Natural killer cell (primary cell): ENCODE results near the gene ERBB4. TPM values are rescaled to one million over a fixed set of nuclear protein-coding genes. Genes with fewer than 3 reads are reported as not detected.

Experiments used
- ATAC-seq, 3 donors: fragments of 150-1000 bp in 2 of 3; fragments of 200-7000 bp in 1 of 3; cut with Tn5 transposase; 1 replicate in 1 of 3; 2 replicates in 2 of 3; pipeline ENCODE4 v1.10.0; 2021; ENCODE audit warnings: mild to moderate bottlenecking in 2 of 3, moderate library complexity in 2 of 3
- DNase-seq, 2 donors: peaks; one replicate each; pipeline versions ENCODE4 v3.0.0 to v3.0.0-alpha.2; 2013 to 2021; ENCODE audit warnings: mixed read lengths in 1 of 2
- H3K27ac ChIP-seq: one replicate; pipeline ENCODE4 v1.5.1; 2013; ENCODE audit warnings: mild to moderate bottlenecking, low read length
- H3K27me3 ChIP-seq: one replicate; pipeline ENCODE4 v1.6.1; 2013; ENCODE audit warnings: low read length; ENCODE audit not compliant: control insufficient read depth, insufficient read depth
- H3K36me3 ChIP-seq: one replicate; pipeline ENCODE4 v1.6.1; 2013; ENCODE audit warnings: low read length; ENCODE audit not compliant: control insufficient read depth, insufficient read depth
- H3K4me1 ChIP-seq: one replicate; pipeline ENCODE4 v1.6.1; 2013; ENCODE audit warnings: low read length; ENCODE audit not compliant: control insufficient read depth, insufficient read depth
- H3K4me3 ChIP-seq: one replicate; pipeline ENCODE4 v1.5.1; 2013; ENCODE audit warnings: low read length
- H3K9me3 ChIP-seq: one replicate; pipeline ENCODE4 v1.6.1; 2013; ENCODE audit warnings: low read length; ENCODE audit not compliant: control insufficient read depth, insufficient read depth
- H3K27ac Mint-ChIP-seq, 2 donors: one replicate each; pipeline ENCODE4 v1.8.0; 2022; ENCODE audit warnings: mild to moderate bottlenecking in 2 of 2, mixed read lengths in 2 of 2, moderate library complexity in 1 of 2
- H3K27me3 Mint-ChIP-seq, 2 donors: one replicate each; pipeline ENCODE4 v1.8.0; 2022; ENCODE audit warnings: low read depth in 2 of 2, mixed read lengths in 2 of 2
- H3K36me3 Mint-ChIP-seq: one replicate; pipeline ENCODE4 v1.8.0; 2022; ENCODE audit warnings: mixed read lengths
- H3K4me1 Mint-ChIP-seq, 2 donors: one replicate each; pipeline ENCODE4 v1.8.0; 2022; ENCODE audit warnings: mixed read lengths in 2 of 2
- H3K4me3 Mint-ChIP-seq: one replicate; pipeline ENCODE4 v1.8.0; 2022; ENCODE audit warnings: mild to moderate bottlenecking, moderate library complexity, mixed read lengths
- H3K9me3 Mint-ChIP-seq, 2 donors: one replicate each; pipeline ENCODE4 v1.8.0; 2022; ENCODE audit warnings: mixed read lengths in 2 of 2
- CTCF ChIP-seq: fragments of 200-600 bp; IDR thresholded peaks from one replicate; pipeline ENCODE4 v1.8.0; 2022; ENCODE audit warnings: antibody characterized with exemption
- WGBS: methylation state at CpG from one replicate; pipeline ENCODE4 v1.1.7; 2013; ENCODE audit warnings: missing lambda C conversion rate; ENCODE audit not compliant: insufficient coverage; 5-methylcytosine and 5-hydroxymethylcytosine counted together
- intact Hi-C: fragments of 100-400 bp; cut with micrococcal nuclease; formaldehyde crosslinking; loops from one replicate; pipeline ENCODE4 v1.14.2; 2022
- total RNA-seq, 4 donors: library from RNA; stranded (reverse); fragments of 120-200 nt in 1 of 4; gene quantifications; one replicate each; pipeline versions ENCODE4 v1.2.3 to v1.2.4, GENCODE V29; 2013 to 2022

Gene ERBB4
- total RNA-seq, 3 donors from 2014 or later (not counting 1 experiment from before 2014, with no cell fraction given), result 0.08 TPM; not detected in 2

- no peak for TF ChIP-seq CTCF
- H3K4me3 ChIP-seq, result no peak overlapping the region
- H3K4me1 ChIP-seq, result no peaks in the 10 kb centered on the region
- no peak overlapping the region for H3K4me3 Mint-ChIP-seq
- no peak for DNase-seq
- no peak overlapping the region for H3K27ac Mint-ChIP-seq
- H3K27me3 ChIP-seq, result no peaks in the 10 kb centered on the region
- no peaks in the 10 kb centered on the region for H3K36me3 ChIP-seq
- intact Hi-C loops, result no loop called here
- no peaks in the 10 kb centered on the region for H3K27me3 Mint-ChIP-seq
- WGBS, result 87% methylated on average over 4 of the region's 4 CpGs
- ATAC-seq, result no peak
- no peaks in the 10 kb centered on the region for H3K4me1 Mint-ChIP-seq
- H3K27ac ChIP-seq, result no peak overlapping the region
- H3K9me3 ChIP-seq, result no peaks in the 10 kb centered on the region
- peaks cover 0 to 2% of the 10 kb centered on the region in 2 donors for H3K9me3 Mint-ChIP-seq
- H3K36me3 Mint-ChIP-seq, result no peaks in the 10 kb centered on the region
Measured at GRCh38 chr2:212337486-212338343, 200.9 kb downstream of the ERBB4 start.

DNA sequence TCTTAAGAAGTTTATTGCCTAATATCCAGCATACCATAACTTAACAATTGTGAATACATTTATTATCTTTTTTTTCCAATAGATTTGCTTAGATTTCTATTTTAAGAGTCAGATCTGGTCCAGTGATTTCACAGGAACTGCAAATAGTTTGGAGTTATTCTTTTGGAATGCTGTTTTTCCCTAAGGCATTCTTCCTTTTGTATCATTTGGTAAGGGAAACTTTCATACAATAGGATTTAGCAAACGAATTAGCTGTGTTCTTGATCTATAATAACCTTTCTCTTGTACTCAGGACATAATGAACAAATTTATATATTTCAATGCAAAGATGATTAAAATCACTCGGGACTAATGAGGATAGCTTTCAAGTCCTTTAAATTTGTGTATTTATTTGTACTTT lies 201.6 kb downstream of the ERBB4 start:
- no peak for DNase-seq
- Mint-ChIP-seq H3K36me3 (no peaks in the 10 kb centered on the region), H3K4me3 (no peak overlapping the region), H3K9me3 (peaks cover 0 to 2% of the 10 kb centered on the region in 2 donors), H3K4me1 (no peaks in the 10 kb centered on the region), H3K27ac (no peak overlapping the region), H3K27me3 (no peaks in the 10 kb centered on the region)
- no peak for ATAC-seq
- Histone ChIP-seq H3K9me3 (no peaks in the 10 kb centered on the region), H3K4me3 (no peak overlapping the region), H3K4me1 (no peaks in the 10 kb centered on the region), H3K27ac (no peak overlapping the region), H3K36me3 (no peaks in the 10 kb centered on the region), H3K27me3 (no peaks in the 10 kb centered on the region)
- WGBS, result no CpG with 5 or more reads among the region's 2 CpGs
- no peak for TF ChIP-seq CTCF
- intact Hi-C loops, result no loop called here

GRCh38 chr2:212330263-212330662 lies 208.3 kb downstream of the ERBB4 start:
- no peak overlapping the region for H3K4me3 ChIP-seq
- H3K27ac Mint-ChIP-seq, result no peak overlapping the region
- intact Hi-C loops, result no loop called here
- H3K27me3 ChIP-seq, result no peaks in the 10 kb centered on the region
- no peaks in the 10 kb centered on the region for H3K4me1 Mint-ChIP-seq
- no peak for TF ChIP-seq CTCF
- ATAC-seq (no peak), DNase-seq (no peak)
- H3K27me3 Mint-ChIP-seq, result no peaks in the 10 kb centered on the region
- no peaks in the 10 kb centered on the region for H3K36me3 Mint-ChIP-seq
- no peaks in the 10 kb centered on the region for H3K4me1 ChIP-seq
- H3K27ac ChIP-seq, result no peak overlapping the region
- no peaks in the 10 kb centered on the region for H3K36me3 ChIP-seq
- H3K4me3 Mint-ChIP-seq, result no peak overlapping the region
- H3K9me3 ChIP-seq, result no peaks in the 10 kb centered on the region
- peaks cover 0 to 2% of the 10 kb centered on the region in 2 donors for H3K9me3 Mint-ChIP-seq
- WGBS, result 82% methylated on average over 4 of the region's 4 CpGs
